ENCODE data around the gene MLEC. TPM values are rescaled to one million over a fixed set of nuclear protein-coding genes. Genes with fewer than 3 reads are reported as not detected.

MLEC gene
- total RNA-seq, 1 experiment from 2014 or later = 107 TPM

DNA sequence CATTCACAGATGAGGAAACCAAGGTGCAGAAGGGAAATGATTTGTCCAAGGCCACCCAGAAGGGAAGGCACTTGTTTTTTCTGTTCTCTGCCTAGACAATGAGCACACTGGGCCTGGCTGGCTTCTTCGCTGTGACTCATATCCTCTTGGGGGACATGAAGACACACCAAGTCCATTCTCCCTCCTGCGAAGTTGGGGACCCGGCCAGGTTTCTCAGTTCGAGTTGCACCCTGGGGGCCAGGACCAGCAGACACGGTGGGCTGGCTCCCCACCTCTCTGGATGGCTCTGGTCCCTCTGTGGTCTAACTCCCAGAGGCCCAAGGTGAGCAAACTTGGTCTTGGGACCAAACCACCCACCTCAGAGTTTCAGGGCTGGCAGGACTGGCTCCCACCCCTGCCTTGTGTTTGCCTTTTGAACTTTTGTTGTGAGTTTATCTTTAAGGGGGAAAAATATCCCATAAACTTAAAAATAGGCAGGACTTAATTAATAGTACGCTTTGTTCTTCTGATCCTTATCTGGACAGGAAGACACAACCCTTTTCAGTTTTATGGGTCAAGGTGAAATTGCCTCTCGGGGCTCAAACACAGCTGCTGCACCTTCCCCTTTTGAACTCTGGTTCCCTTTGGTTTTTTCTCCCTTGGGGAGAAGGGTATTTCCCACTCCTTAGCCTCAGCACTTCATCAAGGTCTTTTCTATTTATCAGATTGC lies 9.0 kb upstream of the MLEC start:
- DNase-seq (ENCODE audit: unreplicated experiment) = peak; percentile 71
- Mint-ChIP-seq H3K36me3 (ENCODE audit: insufficient read depth, unreplicated experiment) (no peaks in the 10 kb centered on the region), H3K4me3 (ENCODE audit: unreplicated experiment) (no peak overlapping the region), H3K9me3 (ENCODE audit: unreplicated experiment) (no peaks in the 10 kb centered on the region), H3K27ac (ENCODE audit: low read depth, unreplicated experiment) (no peak overlapping the region), H3K4me1 (ENCODE audit: insufficient read depth, unreplicated experiment) (no peaks in the 10 kb centered on the region), H3K27me3 (ENCODE audit: insufficient read depth, unreplicated experiment) (no peaks in the 10 kb centered on the region)
- TF ChIP-seq, protein P1, sequence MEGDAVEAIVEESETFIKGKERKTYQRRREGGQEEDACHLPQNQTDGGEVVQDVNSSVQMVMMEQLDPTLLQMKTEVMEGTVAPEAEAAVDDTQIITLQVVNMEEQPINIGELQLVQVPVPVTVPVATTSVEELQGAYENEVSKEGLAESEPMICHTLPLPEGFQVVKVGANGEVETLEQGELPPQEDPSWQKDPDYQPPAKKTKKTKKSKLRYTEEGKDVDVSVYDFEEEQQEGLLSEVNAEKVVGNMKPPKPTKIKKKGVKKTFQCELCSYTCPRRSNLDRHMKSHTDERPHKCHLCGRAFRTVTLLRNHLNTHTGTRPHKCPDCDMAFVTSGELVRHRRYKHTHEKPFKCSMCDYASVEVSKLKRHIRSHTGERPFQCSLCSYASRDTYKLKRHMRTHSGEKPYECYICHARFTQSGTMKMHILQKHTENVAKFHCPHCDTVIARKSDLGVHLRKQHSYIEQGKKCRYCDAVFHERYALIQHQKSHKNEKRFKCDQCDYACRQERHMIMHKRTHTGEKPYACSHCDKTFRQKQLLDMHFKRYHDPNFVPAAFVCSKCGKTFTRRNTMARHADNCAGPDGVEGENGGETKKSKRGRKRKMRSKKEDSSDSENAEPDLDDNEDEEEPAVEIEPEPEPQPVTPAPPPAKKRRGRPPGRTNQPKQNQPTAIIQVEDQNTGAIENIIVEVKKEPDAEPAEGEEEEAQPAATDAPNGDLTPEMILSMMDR (IDR thresholded peaks at IDR 0.05; ENCODE audit: unreplicated experiment) = no peak
- CTCF ChIA-PET = interaction anchor here (0.6 to 1.0 kb wide), 2 partner anchors 18 to 29 kb away, joined by 3 to 5 read pairs; no protein-coding TSS in a partner anchor
- BruUV-seq (replicated peaks) = no TSS peak
- intact Hi-C loops (cut with micrococcal nuclease) = no loop called here
- POLR2A ChIA-PET = interaction anchor here (1.0 kb wide), 1 partner anchor 96 kb away, joined by 3 read pairs; the partner anchor contains the start of gene POP5

DNA sequence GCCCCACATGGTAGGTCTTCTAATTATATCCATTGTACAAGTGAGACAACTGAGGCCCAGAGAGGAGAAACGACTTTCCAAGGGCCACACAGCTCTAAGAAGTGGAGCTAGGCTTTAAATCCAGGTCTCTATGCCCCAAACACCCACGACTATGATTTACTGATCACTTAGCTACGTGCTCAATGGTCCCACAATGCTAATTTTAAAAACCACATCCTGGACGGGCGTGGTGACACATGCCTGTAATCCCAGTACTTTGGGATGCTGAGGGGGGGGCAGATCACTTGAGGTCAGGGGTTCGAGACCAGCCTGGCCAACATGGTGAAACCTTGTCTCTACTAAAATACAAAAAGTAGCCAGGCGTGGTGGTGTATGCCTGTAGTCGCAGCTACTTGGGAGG lies 8.4 kb upstream of the MLEC start:
- POLR2A ChIA-PET = interaction anchor here (1.0 kb wide), 1 partner anchor 97 kb away, joined by 3 read pairs; the partner anchor contains the start of gene POP5
- CTCF ChIA-PET = interaction anchor here (0.9 to 1.0 kb wide), 2 partner anchors 29 to 31 kb away, joined by 3 to 5 read pairs; no protein-coding TSS in a partner anchor
- no TSS peak for BruUV-seq (replicated peaks)
- peak; percentile 1 for DNase-seq (ENCODE audit: unreplicated experiment)
- no peak overlapping the region for H3K27ac Mint-ChIP-seq (ENCODE audit: low read depth, unreplicated experiment)
- TF ChIP-seq, protein P1 (IDR thresholded peaks at IDR 0.05; ENCODE audit: unreplicated experiment) = no peak
- intact Hi-C loops (cut with micrococcal nuclease) = no loop called here
- H3K4me1 Mint-ChIP-seq (ENCODE audit: insufficient read depth, unreplicated experiment) = no peaks in the 10 kb centered on the region
- no peaks in the 10 kb centered on the region for H3K27me3 Mint-ChIP-seq (ENCODE audit: insufficient read depth, unreplicated experiment)
- H3K9me3 Mint-ChIP-seq (ENCODE audit: unreplicated experiment) = no peaks in the 10 kb centered on the region
- no peaks in the 10 kb centered on the region for H3K36me3 Mint-ChIP-seq (ENCODE audit: insufficient read depth, unreplicated experiment)
- H3K4me3 Mint-ChIP-seq (ENCODE audit: unreplicated experiment) = no peak overlapping the region

DNA sequence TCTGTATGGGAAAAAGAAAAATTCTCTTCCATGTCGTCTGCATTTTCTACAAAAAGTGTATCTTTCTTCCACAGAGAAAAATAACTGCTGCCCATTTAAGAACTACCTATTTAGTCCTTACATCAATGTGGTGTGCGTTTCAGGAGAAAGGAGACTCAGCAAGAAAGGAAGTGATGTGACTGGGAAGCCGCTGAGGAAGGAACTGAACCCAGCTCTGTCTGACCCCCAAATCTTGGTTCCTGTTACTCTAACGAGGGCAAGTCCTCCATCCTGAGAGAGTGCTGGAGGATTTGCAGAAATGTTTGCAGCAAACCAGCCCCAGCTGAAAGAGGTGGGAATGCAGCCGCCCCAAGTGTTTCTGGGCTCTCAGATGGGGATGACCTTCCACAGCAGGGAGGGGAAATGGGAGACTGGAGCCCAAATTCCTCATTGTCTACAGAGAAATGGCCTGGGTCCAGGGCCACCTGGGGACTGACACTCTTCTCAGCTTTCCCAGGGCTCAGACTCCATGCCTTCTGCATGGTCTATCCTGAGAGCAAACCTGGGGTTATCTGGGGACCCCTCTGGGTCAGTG lies 6.7 kb upstream of the MLEC start:
- Mint-ChIP-seq H3K4me1 (ENCODE audit: insufficient read depth, unreplicated experiment) (peaks cover 9% of the 10 kb centered on the region), H3K36me3 (ENCODE audit: insufficient read depth, unreplicated experiment) (no peaks in the 10 kb centered on the region), H3K9me3 (ENCODE audit: unreplicated experiment) (no peaks in the 10 kb centered on the region), H3K27me3 (ENCODE audit: insufficient read depth, unreplicated experiment) (no peaks in the 10 kb centered on the region), H3K27ac (ENCODE audit: low read depth, unreplicated experiment) (no peak overlapping the region), H3K4me3 (ENCODE audit: unreplicated experiment) (no peak overlapping the region)
- DNase-seq (ENCODE audit: unreplicated experiment) = no peak
- no TSS peak for BruUV-seq (replicated peaks)
- TF ChIP-seq, protein P1 (IDR thresholded peaks at IDR 0.05; ENCODE audit: unreplicated experiment) = no peak
- intact Hi-C loops (cut with micrococcal nuclease) = no loop called here
- CTCF ChIA-PET = interaction anchor here (0.8 kb wide), 1 partner anchor 38 kb away, joined by 3 read pairs; no protein-coding TSS in a partner anchor
- POLR2A ChIA-PET = no interaction called here

DNA sequence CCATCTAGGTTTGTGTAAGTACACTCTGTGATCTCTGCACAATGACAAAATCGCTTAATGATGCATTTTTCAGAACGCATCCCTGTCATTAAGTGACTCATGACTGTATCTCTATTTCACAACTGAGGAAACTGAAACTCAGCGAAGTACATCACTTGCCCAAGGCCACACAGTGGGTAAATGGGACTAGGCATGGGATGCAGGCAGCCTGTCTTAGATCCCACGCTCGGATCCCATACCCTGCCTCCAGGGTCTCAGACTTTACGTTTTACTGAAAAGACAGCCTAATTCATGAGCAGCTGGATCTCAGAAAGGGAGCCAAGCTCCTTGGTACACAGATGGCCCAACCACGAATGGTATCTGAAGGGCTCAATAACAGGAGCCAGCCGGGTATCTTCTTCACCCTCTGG lies 2.4 kb upstream of the MLEC start:
- intact Hi-C loops (cut with micrococcal nuclease) = no loop called here
- H3K4me3 Mint-ChIP-seq (ENCODE audit: unreplicated experiment) = no peak overlapping the region
- DNase-seq (ENCODE audit: unreplicated experiment) = peak; percentile 81
- H3K27me3 Mint-ChIP-seq (ENCODE audit: insufficient read depth, unreplicated experiment) = no peaks in the 10 kb centered on the region
- ChIA-PET CTCF (interaction anchor here (1.3 to 1.7 kb wide), 2 partner anchors 10 to 35 kb away, joined by 3 to 6 read pairs; no protein-coding TSS in a partner anchor), POLR2A (no interaction called here)
- TF ChIP-seq, protein P1 (IDR thresholded peaks at IDR 0.05; ENCODE audit: unreplicated experiment) = no peak
- no peaks in the 10 kb centered on the region for H3K9me3 Mint-ChIP-seq (ENCODE audit: unreplicated experiment)
- BruUV-seq (replicated peaks) = no TSS peak
- H3K27ac Mint-ChIP-seq (ENCODE audit: low read depth, unreplicated experiment) = peak overlapping the region; percentile 16
- peaks cover 25% of the 10 kb centered on the region for H3K4me1 Mint-ChIP-seq (ENCODE audit: insufficient read depth, unreplicated experiment)
- H3K36me3 Mint-ChIP-seq (ENCODE audit: insufficient read depth, unreplicated experiment) = no peaks in the 10 kb centered on the region
